ENCODE results near the gene CST8.

GRCh38 chr20:23454816-23455215 lies 36.1 kb upstream of the CST8 start:
- no peak for TF ChIP-seq CTCF (IDR thresholded peaks at IDR 0.05)
- no peak for TF ChIP-seq EP300 (IDR thresholded peaks at IDR 0.05)
